ENCODE data around the gene ZFR2.

Gene ZFR2

DNA sequence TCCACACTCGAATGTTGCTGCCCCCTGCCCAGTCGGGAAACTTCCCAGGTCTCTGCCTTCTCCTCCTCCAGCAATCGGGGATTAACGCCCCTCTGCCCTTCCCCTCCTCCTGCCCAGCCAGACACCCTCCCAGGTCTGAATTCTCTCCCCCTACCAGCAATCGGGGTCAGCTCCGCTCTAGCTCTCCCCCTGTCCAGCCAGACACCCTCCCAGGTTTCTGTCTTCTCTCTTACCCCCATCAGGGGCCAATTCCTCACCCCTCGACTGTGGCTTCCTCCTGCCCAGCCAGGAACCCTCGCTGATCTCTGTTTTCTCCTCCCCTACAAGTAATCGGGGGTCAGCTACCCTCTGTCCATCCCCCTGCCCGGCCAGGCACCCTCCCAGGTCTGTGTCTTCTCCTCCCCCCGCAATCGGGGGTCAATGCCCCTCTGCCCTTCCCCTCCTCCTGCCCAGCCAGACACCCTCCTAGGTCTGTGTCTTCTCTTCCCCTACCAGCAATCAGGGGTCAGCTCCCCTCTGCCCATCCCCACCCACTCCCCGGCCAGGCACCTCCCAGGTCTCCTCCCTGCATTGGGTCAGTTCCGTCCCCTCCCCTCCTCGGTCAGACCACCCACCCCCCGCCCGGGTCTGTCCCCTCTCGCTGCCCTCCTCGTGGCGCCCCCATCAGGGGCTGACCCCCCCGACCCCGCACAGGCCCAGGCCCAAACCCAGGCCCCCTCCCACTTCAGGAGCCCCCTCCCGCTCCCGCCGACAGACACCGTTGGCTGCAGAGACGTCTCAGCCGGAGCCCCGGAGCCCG, 668 bp downstream of the ZFR2 start:
- TF ChIP-seq, protein P1, sequence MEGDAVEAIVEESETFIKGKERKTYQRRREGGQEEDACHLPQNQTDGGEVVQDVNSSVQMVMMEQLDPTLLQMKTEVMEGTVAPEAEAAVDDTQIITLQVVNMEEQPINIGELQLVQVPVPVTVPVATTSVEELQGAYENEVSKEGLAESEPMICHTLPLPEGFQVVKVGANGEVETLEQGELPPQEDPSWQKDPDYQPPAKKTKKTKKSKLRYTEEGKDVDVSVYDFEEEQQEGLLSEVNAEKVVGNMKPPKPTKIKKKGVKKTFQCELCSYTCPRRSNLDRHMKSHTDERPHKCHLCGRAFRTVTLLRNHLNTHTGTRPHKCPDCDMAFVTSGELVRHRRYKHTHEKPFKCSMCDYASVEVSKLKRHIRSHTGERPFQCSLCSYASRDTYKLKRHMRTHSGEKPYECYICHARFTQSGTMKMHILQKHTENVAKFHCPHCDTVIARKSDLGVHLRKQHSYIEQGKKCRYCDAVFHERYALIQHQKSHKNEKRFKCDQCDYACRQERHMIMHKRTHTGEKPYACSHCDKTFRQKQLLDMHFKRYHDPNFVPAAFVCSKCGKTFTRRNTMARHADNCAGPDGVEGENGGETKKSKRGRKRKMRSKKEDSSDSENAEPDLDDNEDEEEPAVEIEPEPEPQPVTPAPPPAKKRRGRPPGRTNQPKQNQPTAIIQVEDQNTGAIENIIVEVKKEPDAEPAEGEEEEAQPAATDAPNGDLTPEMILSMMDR (conservative IDR thresholded peaks at IDR 0.05), result no peak
- H3K27ac ChIP-seq, result no peak overlapping the region

DNA sequence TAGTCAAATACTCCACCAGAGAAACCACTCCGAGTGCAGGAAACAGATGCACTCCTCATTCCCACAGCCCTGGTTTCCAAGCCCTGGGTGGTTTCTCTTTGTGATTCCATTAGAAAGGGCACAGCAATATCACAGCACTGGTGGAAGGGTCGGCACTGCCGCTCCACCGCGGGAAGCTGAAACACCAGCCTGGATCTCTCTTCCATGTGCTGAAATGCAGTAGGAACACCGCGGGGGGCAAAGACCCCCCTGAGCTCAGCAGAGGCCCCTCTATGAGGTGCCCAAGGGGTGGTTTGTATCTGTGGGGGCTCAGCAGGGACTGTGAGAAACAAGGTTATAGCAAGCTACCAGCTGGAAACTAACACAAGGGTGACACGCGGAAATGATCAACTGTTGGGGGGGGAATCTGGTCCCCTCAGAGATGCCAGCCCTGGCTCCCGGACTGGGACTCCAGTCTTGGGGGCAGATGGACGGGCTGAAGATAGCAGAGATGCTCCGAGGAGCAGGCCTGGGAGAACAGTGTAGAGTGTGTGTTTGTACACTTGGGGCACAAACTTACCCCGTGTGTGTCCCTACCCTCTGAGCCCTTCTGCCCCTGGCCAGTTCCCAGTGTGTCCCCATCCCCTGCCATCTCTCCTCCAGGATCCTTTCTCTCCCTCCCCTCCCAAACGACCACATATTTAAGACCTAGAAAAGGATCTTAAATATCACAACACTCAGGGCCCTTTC, 1.8 kb downstream of the ZFR2 start:
- H3K27ac ChIP-seq, result no peak overlapping the region
- TF ChIP-seq, protein P1 (conservative IDR thresholded peaks at IDR 0.05), result no peak

DNA sequence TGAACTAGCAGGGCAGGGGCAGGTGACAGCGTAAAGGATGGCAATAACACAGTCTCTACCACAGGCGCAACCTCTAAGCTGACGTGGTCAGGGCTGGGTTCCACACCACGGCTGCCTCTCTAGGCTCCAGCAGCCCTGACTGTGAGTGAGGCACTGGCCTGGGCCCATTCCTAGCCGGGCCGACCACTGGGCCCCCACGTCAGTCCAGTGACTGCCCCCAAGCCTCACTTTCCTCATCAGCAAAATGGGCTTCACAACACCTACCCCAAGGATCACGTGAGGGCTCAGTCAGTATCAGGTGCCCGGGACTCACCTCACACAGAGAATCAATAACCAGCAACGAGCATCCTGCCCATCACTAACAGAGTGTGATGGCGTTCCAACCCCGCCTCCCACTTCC, 5.2 kb downstream of the ZFR2 start:
- TF ChIP-seq, protein P1 (conservative IDR thresholded peaks at IDR 0.05), result no peak

DNA sequence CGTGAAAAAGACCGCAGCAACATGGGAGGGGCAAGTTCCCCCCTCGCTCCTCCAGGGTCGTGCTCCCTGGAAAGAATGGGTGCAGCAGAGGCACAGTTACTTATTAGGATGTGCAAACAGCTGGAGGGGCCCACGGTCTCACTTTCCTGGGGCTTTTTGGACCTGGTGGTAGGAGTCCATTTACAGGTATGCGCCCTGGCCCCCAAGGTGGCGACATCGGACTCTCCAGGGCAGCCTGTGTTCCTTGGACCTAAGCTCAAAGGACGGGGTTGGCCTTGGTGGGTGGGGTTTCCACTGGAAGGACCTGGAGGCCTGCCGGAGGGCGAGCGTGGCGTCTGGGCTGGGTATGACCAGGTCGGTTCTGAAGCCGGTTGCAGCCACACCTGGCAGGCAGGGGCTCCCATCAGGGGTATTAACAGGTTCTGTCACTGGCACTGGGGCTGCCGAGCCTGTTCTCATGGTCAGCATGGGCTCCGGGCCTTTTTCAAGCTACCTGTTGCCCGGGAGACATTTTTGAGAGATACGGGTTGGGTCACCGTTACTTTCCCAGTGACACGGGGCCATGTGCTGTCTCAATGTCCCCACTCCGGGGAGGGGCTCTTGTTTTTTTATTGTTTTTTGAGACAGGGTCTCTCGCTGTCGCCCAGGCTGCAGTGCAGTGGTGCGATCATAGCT, 5.9 kb downstream of the ZFR2 start:
- H3K27ac ChIP-seq, result no peak overlapping the region
- TF ChIP-seq, protein P1 (conservative IDR thresholded peaks at IDR 0.05), result no peak

More for the DNA sequence above, 5.2 kb downstream of the ZFR2 start:
- H3K27ac ChIP-seq, result no peak overlapping the region

DNA sequence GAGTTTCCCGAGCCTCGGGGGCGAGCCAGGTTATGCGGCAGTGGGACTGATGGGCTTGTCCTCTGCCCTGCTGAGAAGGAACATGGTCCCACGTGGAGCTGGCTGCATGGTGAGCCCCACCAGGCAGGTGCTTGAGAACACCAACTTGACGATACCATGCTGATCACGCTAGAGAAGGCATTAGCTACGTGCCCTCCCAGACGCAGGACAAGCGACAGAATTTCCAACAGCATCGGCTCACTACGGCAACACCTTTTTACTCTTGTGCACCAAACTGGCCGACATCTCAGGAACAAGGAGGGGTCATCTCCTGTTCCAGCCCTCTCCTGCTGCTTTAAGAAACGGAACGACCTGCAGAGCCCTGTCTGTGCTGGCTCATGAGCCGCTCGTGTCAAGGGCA, 8.3 kb downstream of the ZFR2 start:
- TF ChIP-seq, protein P1 (conservative IDR thresholded peaks at IDR 0.05), result no peak
- no peak overlapping the region for H3K27ac ChIP-seq

DNA sequence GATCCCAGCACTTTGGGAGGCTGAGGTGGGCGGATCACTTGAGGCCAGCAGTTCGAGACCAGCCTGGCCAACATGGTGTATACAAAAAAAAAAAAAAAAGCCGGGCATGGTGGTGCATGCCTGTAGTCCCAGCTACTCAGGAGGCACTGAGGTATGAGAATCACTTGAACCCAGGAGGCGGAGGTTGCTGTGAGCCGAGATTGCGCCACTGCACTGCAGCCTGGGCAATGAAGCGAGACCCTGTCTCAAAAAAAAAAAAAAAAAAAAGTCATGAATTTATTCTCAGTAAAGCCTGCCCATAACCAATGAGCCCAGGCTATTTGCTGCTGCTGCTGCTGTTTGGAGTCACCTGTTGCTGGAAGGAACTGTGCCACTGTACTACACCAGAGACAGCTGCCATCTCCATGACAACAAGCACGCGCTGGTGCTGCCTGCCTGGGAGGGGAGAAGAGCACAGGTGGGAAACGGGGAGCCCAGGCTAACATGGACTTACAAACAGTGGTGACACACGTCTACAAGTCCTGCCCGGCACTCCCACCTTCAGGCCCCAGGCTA, 11.3 kb downstream of the ZFR2 start:
- H3K27ac ChIP-seq, result no peak overlapping the region
- TF ChIP-seq, protein P1 (conservative IDR thresholded peaks at IDR 0.05), result no peak

DNA sequence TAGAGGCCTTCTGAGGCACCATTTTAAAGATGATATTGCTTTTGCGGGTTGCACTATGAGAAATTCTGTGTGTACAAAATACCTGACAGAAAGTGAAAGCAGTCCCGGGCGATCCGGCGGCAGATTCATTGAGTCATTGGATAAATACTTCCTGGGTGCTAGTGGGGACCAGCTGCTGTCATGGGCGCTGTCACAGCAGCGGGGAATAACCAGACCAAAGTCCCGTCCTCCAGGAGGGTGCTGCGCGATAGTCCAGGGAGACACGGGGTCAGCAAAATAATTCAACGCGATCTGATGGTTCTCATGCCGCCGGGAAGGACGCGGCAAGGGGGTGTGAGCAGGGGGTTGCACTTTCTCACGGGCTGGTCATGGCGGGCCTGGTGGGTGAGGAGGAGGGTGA, 13.5 kb downstream of the ZFR2 start:
- H3K27ac ChIP-seq, result no peak overlapping the region
- TF ChIP-seq, protein P1 (conservative IDR thresholded peaks at IDR 0.05), result no peak

All from VCaP (cell line).